SIG-M5 (cell line): ENCODE measurements around the gene SCN9A.
"Not testable (repeated sequence)": the region's sequence is repeated elsewhere in the genome, so short reads cannot be mapped to it uniquely, and the experiment has no call there.

Experiments used
- DNase-seq: peaks from one replicate; lab custom pipeline; 2025; lab: John Stamatoyannopoulos, UW

The SCN9A gene

GRCh38 chr2:166375195-166375735, 479 bp downstream of the SCN9A start:
- DNase-seq = no peak

- DNase-seq = no peak
Measured at GRCh38 chr2:166373951-166374350, 1.8 kb downstream of the SCN9A start.

- no peak for DNase-seq
Measured at GRCh38 chr2:166373539-166373938, 2.2 kb downstream of the SCN9A start.

DNA sequence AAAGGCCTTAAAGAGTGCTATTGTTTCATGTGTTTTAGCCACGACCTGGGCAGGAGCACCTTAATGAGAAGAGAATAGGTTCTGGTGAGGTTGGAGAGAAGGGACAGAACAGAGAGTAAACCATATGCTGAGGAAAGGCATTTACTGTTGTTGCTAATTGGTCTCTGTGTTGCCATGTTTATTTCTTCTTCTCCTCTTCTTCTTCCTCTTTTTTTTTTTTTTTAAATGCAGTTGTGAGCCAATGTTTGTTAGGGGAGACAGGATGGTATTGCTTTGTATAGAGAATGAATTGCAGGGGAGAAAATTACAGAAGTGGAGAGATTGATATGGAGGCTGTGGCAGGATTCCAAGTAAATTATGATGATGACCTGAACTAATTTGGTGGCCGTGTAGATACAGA, 2.6 kb downstream of the SCN9A start:
- no peak for DNase-seq

GRCh38 chr2:166372046-166372445, 3.7 kb downstream of the SCN9A start:
- DNase-seq = no peak

DNA sequence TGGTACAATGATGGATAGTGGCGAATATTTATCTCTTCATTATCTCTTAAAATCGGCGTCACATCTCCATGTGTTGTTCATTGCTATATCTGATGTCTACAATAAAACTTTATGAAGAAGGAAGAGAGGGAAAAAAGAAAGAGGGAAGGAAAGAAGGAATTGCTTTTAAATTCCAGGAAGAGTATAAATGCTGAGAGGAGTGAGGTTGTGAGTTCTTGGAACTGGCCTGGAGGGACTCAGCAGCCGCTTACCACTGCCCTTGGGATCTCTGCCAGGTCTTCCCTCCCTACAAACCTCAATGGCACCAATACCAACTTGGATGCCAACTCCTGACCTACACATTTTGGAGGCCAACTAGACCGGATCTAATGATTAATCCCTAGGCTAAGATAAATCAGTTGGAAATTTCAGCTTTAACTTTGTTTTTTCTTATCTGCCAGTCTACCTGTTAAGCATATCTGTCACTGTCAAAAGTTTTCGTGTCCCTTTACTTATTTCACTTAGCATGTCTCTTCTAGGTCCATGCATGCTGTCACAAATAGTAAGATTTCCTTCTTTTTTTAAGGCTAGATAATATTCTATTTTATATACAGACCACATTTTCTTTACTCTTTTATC, 9.8 kb downstream of the SCN9A start:
- no peak for DNase-seq

DNA sequence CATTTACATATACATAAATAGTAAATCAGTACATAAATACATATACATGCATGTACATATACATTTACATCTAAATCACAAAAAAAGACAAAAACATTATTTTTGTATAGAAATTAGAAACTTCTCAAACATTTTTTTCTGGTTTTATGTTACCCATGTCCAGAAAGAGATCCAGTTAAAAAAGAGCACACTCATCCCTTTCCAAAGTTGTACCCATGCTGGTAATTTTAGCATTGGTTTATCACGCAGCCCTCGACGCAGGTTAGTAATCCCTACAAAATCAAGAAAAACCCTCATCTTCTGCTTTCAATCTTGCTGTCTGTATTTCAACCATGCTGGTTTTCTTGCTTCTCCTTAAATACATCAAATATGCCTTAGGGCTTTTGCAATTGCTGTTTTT, 10.5 kb downstream of the SCN9A start:
- no peak for DNase-seq

DNA sequence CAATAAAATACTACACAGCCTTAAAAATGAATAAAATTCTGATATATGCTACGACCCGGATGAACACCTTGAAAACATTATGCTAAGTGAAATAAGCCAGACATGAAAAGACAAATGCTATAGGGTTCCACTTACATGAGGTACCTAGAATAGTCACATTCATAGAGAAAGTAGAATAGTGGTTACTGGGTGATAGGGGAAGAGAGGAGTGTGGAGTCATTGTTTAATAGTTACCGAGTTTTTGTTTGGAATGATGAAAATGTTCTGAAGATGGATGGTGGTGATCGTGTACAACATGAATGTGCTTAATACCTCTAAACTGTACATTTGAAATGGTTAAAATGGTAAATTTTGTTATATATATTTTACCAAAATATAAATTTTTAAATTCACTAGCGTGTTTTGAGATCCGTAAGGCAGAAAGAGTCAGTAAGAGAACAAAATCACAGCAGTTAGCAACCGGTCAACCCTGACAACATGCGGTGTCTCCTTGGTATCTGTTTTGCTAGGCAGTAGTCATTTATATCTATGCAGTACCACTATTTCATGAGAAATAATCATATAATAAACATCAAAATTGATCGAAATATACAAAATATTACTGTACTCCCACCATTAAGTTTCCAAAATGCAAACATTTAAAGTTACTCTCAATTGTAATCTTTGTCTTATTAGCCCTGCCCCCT, 11.1 kb downstream of the SCN9A start:
- DNase-seq = no peak

- DNase-seq = no peak
Measured at GRCh38 chr2:166361351-166362153, 14.2 kb downstream of the SCN9A start.

GRCh38 chr2:166360906-166361305, 14.8 kb downstream of the SCN9A start:
- DNase-seq = no peak

DNA sequence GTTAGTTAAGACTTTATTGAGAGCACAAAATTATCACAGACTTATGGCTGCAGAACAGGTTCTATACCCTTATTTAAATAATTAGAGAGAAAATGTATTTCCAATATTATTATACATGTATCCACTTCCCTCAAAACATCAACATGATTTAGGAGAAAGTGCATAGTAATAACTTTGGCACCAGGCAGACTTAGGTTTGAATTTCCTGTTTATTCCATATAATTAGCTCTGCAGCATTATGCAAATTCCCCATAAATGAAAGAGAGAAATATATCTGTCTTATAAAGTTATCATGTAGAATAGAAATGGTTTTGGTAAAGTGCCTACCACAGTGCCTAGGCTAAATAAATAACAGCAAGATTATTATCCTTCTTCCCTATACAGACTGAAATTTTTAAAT, 15.3 kb downstream of the SCN9A start:
- DNase-seq = no peak

DNA sequence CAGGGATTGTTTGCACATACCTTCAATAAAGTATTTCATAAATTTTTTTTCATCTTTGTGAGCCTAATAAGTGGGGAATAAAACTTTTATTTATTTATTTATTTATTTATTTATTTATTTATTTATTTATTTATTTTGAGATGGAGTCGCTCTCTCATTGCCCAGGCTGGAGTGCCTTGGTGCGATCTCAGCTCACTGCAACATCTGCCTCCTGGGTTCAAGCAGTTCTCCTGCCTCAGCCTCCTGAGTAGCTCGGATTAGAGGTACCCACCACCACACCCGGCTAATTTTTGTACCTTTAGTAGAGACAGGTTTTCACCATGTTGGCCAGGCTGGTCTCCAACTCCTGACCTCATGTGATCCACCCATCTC, 17.8 kb downstream of the SCN9A start:
- not testable (repeated sequence) for DNase-seq

DNA sequence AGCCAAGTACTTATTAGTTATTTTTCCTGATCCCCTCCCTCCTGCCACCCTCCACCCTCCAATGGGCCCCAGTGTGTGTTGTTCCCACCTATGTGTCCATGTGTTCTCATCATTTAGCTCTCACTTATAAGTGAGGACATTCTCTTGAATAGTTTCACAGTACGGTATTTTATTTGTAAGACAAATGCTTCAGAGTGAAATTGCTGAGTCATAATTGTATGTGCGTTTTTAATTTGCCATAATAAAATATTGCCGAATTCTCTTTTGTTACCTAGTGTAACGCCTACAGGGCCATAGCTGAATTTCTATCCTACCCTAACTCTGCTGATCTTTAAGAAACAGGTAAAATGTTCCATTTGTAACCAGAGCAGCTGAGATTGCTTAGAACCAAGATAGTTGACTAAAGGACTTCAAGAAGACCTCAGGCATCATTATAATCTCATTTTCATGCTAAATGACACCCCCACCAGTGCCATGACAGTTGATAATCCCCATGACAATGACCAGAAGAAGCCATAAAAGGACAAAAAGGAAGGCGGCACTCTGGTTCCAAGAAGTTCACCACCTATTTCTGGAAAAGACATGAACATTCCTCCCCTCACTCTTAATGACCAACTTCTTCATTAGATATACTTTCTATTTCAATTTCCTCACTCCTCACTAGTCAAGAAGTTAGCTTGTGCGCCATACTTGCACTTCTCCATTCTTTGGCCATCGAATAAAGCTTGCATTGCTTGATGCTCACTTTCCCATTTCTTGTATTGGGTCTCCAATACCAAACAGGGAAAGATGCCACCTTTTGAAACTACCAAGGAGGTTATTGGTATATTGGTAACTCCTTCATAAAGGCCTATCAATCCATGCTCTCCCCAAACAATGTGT, 18.4 kb downstream of the SCN9A start:
- DNase-seq = no peak

DNA sequence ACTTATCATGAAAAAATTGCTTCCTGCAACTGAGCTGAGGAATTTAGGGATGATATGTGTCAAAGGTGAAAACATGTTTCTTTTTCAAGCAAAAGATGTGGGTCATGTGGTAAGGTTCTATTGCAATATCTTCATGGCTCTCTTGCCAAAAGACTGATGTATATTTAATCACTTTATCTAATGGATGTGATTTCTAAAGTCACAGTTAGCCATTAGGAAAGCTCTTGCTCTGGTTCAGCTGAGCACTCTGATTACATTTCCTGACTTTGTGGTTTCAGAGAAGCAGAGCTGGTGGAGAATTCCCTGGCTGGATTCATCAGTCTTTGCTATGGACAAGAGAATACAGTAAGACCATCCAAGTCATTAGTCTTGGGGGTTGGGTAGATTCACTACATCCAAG, 24.4 kb downstream of the SCN9A start:
- DNase-seq = no peak

DNA sequence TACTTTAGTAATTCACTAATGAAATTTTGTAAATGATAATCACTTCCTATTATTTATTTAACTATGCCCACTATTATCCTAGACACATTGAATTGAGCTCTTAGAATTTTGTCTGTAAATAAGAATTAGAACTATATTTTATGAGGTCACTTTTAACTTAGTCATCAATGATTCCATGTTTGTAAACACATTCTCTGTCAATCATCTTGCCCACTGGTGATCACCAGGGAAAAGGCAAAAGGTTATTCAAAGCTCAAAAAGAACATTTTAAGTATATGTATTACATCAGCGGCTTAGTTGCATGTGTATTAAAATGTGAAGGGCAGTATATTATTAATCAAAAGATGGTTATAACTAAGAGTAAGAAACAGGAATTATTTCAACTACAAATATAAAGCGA, 25.2 kb downstream of the SCN9A start:
- DNase-seq = no peak

DNA sequence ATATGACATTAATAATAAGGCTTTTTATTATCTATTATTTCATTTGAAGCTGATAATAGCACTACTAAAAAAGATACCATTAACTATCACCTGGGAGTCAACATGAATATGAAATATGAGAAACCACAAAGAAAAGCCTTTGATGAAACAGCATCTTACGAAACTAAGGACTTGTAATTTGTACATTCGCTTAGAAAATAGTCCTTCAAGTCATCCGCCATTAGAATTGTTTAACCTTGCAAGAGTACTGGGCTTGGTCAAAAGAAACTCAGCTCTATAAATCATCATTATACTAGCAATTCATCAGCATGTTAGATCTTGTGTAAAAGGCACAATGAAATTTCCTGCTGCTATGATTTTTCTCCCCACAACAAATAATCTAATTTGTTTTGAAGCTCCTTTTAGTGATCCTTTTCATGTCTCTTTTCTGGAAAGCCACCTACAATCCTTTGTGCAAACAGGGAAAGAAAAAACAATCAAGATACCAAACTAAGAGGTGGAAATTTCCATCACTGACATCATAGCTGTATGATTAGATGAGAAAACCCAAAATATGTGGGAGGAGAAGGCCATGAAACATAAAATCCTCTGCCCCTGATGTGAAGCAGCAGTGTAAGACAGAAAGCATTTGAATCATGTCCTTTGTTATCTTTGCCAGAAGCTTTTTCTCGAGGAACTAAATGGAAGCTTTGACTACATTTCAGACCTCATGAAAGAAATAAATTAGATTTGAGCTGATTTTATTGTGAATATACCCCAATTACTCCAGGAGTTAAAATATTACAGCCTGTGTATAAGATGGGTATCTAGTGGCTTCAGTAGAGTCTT, 31.2 kb downstream of the SCN9A start:
- no peak for DNase-seq

DNA sequence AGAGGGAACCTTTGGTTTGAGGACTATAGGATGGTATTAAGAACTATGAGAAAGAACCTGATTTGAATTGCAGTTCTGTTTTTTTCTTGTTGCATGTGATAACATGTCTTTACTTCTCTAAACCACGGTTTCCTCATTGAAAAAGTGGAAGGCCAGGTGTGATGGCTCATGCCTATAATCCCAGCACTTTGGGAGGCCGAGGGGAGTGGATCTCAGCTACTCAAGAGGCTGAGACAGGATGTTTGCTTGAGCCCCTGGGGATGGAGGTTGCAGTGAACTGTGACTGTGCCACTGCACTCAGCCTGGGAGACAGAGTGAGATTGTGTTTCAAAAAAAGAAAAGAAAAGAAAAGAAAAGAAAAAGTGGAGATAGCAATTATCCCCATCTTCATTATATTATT, 32.3 kb downstream of the SCN9A start:
- DNase-seq = no peak

GRCh38 chr2:166341426-166341825, 34.3 kb downstream of the SCN9A start:
- DNase-seq = no peak

DNA sequence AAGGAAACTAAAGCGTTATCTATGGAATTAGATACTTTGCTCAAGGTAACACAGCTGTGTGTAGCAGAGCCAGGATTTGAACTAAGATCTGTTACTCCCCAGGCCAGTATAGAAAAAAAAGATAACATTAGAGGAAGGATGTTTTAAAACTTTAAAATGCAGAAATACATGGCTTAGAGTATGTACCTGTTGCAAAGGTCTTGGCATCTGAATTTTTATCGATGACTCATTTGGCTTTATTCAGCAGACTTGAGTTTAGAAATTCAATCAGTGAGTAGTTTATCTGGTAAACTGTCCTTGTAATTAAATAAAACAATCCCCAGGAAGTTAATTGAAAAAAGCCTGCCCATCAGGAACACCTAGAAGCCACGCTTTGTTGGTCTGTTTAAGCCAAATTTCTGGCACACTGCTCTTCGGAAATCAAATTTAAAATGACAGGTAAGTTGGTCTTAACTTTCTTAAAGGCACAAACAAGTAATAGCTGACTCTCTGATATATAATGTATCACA, 36.9 kb downstream of the SCN9A start:
- DNase-seq = no peak

DNA sequence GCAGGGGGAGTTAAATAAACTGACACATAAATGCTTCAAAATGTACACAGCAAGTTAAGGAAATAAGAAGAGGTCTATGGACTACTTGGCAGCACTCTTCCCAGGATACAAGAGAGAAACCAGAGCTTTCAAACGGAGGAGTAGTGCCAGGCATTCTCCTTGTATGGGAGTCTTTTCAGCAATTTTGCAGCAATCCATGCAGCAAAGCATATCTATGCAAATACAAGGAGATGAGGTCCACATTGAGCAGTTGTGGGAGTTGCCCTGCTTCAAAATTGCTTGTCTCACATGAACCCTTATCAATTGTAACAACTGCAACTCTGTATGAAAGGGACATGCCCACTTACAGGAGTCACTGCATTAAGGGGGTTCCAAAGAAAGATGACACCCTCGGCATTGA, 37.8 kb downstream of the SCN9A start:
- no peak for DNase-seq

DNA sequence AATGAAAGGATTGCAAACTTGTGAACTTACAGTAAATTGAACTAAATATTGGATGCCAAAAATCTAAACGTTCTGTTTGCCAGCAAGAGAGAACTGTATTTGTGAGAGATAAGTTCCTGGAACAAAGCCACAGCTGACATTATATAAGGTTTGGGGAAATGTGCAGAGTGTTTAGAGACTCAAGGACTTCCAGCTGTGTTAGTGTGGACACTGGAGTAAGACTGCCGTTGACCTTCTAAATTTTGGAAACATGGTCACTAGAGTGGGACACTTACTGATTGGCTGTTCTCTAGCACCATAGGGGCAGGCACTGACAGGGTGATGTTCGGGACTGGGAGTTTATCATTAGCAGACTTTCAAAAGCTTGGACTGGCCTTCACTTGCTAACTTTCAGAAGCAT, 40.5 kb downstream of the SCN9A start:
- DNase-seq = no peak
